T-cell (primary cell): ENCODE measurements around the gene DEAF1. TPM values are rescaled to one million over a fixed set of nuclear protein-coding genes. Genes with fewer than 3 reads are reported as not detected.

Source experiments
- ATAC-seq, 4 experiments: fragments of 200-7000 bp in 3 of 4; fragments of 150-1000 bp in 1 of 4; cut with Tn5 transposase; replicated peaks in 1 of 4; 1 replicate in 3 of 4; 2 replicates in 1 of 4; pipeline ENCODE4 v1.10.0; 2021; ENCODE audit warnings: moderate library complexity in 3 of 4, mild to moderate bottlenecking in 2 of 4, moderate number of reproducible peaks in 1 of 4
- CTCF ChIA-PET, 2 donors: fragments of 300-600 bp; sonication (Branson Sonifier 250); formaldehyde crosslinking; loops; one replicate each; lab custom pipeline; 2022; ENCODE audit warnings: antibody characterized with exemption in 2 of 2; lab: Charles Lee
- POLR2A ChIA-PET, 2 donors: fragments of 300-600 bp; sonication (Branson Sonifier 250); formaldehyde crosslinking; loops; one replicate each; lab custom pipeline; 2022; ENCODE audit warnings: antibody characterized with exemption in 2 of 2; lab: Charles Lee
- DNase-seq, 35 experiments: peaks; one replicate each; pipeline versions ENCODE4 v3.0.0 to v3.0.0-alpha.2; 2013 to 2023
- H3K27ac ChIP-seq: one replicate; pipeline ENCODE4 v1.5.1; 2013; ENCODE audit warnings: low read length
- H3K27me3 ChIP-seq, 2 experiments: replicated peaks in 1 of 2; 1 replicate in 1 of 2; 2 replicates in 1 of 2; pipeline versions ENCODE4 v1.6.1 to v1.7.0; 2013; ENCODE audit warnings: low read length in 1 of 2, mixed read lengths in 1 of 2; ENCODE audit not compliant: control insufficient read depth in 2 of 2, insufficient read depth in 2 of 2; ENCODE audit errors: extremely low read depth in 1 of 2
- H3K36me3 ChIP-seq, 2 donors: 1 replicate in 1 of 2; 2 replicates in 1 of 2; pipeline versions ENCODE4 v1.6.1 to v1.7.0; 2013; ENCODE audit warnings: low read length in 1 of 2; ENCODE audit not compliant: control insufficient read depth in 2 of 2, insufficient read depth in 1 of 2; ENCODE audit errors: extremely low read depth in 1 of 2
- H3K4me1 ChIP-seq, 2 experiments: 1 replicate in 1 of 2; 2 replicates in 1 of 2; pipeline versions ENCODE4 v1.6.1 to v1.7.0; 2013; ENCODE audit warnings: low read length in 2 of 2, mixed read lengths in 1 of 2; ENCODE audit not compliant: insufficient read depth in 2 of 2, control insufficient read depth in 1 of 2; ENCODE audit errors: extremely low read depth in 1 of 2
- H3K4me3 ChIP-seq, 2 donors: 1 replicate in 1 of 2; 2 replicates in 1 of 2; pipeline versions ENCODE4 v1.5.1 to v1.7.0; 2013; ENCODE audit warnings: mild to moderate bottlenecking in 2 of 2, low read length in 1 of 2, moderate library complexity in 1 of 2; ENCODE audit not compliant: control insufficient read depth in 1 of 2; ENCODE audit errors: extremely low read depth in 1 of 2
- H3K9me3 ChIP-seq: 2 replicates; pipeline ENCODE4 v1.7.0; 2013
- H3K27ac Mint-ChIP-seq, 2 donors: one replicate each; pipeline ENCODE4 v1.8.0; 2020 to 2021; ENCODE audit warnings: mild to moderate bottlenecking in 2 of 2, mixed read lengths in 2 of 2
- H3K27me3 Mint-ChIP-seq, 2 donors: one replicate each; pipeline ENCODE4 v1.8.0; 2021 to 2022; ENCODE audit warnings: mixed read lengths in 2 of 2
- H3K36me3 Mint-ChIP-seq: one replicate; pipeline ENCODE4 v1.8.0; 2021; ENCODE audit warnings: mixed read lengths
- H3K4me1 Mint-ChIP-seq, 3 donors: one replicate each; pipeline ENCODE4 v1.8.0; 2020 to 2022; ENCODE audit warnings: mixed read lengths in 3 of 3, mild to moderate bottlenecking in 1 of 3
- H3K4me3 Mint-ChIP-seq, 3 donors: one replicate each; pipeline ENCODE4 v1.8.0; 2020 to 2022; ENCODE audit warnings: mild to moderate bottlenecking in 3 of 3, mixed read lengths in 3 of 3, moderate library complexity in 3 of 3
- H3K9me3 Mint-ChIP-seq, 3 donors: one replicate each; pipeline ENCODE4 v1.8.0; 2020 to 2022; ENCODE audit warnings: mixed read lengths in 3 of 3
- WGBS: methylation state at CpG from one replicate; pipeline ENCODE4 v1.1.5; 2013; ENCODE audit warnings: missing lambda C conversion rate; ENCODE audit not compliant: insufficient coverage; 5-methylcytosine and 5-hydroxymethylcytosine counted together
- total RNA-seq, 35 experiments: library from RNA in 6 of 35; stranded (reverse) in 6 of 35; fragments of 120-200 nt in 1 of 35; gene quantifications; one replicate each; pipeline versions ENCODE4 v1.2.1 to v1.2.4 and lab custom pipeline; 2013 to 2026

Gene DEAF1
- total RNA-seq, 5 donors from 2014 or later (not counting 1 experiment from before 2014, with no cell fraction given), result 55.8 to 121 (median 57.3) TPM

- Histone ChIP-seq H3K27ac (no peak overlapping the region), H3K36me3 (peaks cover 16 to 41% of the 10 kb centered on the region in 2 donors), H3K9me3 (no peaks in the 10 kb centered on the region), H3K27me3 (no peaks in the 10 kb centered on the region), H3K4me3 (no peak overlapping the region), H3K4me1 (no peaks in the 10 kb centered on the region)
- H3K36me3 Mint-ChIP-seq, result peaks cover 41% of the 10 kb centered on the region
- no peaks in the 10 kb centered on the region for H3K27me3 Mint-ChIP-seq
- H3K27ac Mint-ChIP-seq, result peak overlapping the region in 1 of 2 donors; percentile 39
- peak in 1 of 4 experiments; percentile 37 for ATAC-seq
- ChIA-PET CTCF (interaction anchor here (0.5 to 0.7 kb wide), 2 partner anchors 16 to 77 kb away, joined by 3 to 4 read pairs; no protein-coding TSS in a partner anchor), POLR2A (interaction anchor here in 1 of 2 donors (0.7 kb wide), 1 partner anchor 10 kb away, joined by 3 read pairs; no protein-coding TSS in a partner anchor)
- H3K9me3 Mint-ChIP-seq, result no peaks in the 10 kb centered on the region
- no peak overlapping the region for H3K4me3 Mint-ChIP-seq
- peak in 1 of 35 experiments; percentile 18 for DNase-seq
- H3K4me1 Mint-ChIP-seq, result no peaks in the 10 kb centered on the region
- WGBS, result 81% methylated on average over 8 of the region's 13 CpGs
Observed at GRCh38 chr11:680970-681369, 14.1 kb downstream of the DEAF1 start.

GRCh38 chr11:680476-680875, 14.5 kb downstream of the DEAF1 start:
- no peaks in the 10 kb centered on the region for H3K27me3 Mint-ChIP-seq
- ATAC-seq (peak in 1 of 4 experiments; percentile 15), DNase-seq (no peak)
- Histone ChIP-seq H3K27ac (no peak overlapping the region), H3K27me3 (no peaks in the 10 kb centered on the region), H3K4me1 (no peaks in the 10 kb centered on the region), H3K4me3 (no peak overlapping the region), H3K36me3 (peaks cover 17 to 39% of the 10 kb centered on the region in 2 donors), H3K9me3 (no peaks in the 10 kb centered on the region)
- H3K9me3 Mint-ChIP-seq, result no peaks in the 10 kb centered on the region
- POLR2A ChIA-PET, result interaction anchor here in 1 of 2 donors (0.6 kb wide), 1 partner anchor 9 kb away, joined by 12 read pairs; no protein-coding TSS in a partner anchor
- peak overlapping the region in 1 of 2 donors; percentile 39 for H3K27ac Mint-ChIP-seq
- CTCF ChIA-PET, result interaction anchor here in 1 of 2 donors (0.5 kb wide), 1 partner anchor 78 kb away, joined by 4 read pairs; no protein-coding TSS in a partner anchor
- 97% methylated on average over 19 of the region's 19 CpGs for WGBS
- peaks cover 41% of the 10 kb centered on the region for H3K36me3 Mint-ChIP-seq
- H3K4me1 Mint-ChIP-seq, result no peaks in the 10 kb centered on the region
- H3K4me3 Mint-ChIP-seq, result no peak overlapping the region

DNA sequence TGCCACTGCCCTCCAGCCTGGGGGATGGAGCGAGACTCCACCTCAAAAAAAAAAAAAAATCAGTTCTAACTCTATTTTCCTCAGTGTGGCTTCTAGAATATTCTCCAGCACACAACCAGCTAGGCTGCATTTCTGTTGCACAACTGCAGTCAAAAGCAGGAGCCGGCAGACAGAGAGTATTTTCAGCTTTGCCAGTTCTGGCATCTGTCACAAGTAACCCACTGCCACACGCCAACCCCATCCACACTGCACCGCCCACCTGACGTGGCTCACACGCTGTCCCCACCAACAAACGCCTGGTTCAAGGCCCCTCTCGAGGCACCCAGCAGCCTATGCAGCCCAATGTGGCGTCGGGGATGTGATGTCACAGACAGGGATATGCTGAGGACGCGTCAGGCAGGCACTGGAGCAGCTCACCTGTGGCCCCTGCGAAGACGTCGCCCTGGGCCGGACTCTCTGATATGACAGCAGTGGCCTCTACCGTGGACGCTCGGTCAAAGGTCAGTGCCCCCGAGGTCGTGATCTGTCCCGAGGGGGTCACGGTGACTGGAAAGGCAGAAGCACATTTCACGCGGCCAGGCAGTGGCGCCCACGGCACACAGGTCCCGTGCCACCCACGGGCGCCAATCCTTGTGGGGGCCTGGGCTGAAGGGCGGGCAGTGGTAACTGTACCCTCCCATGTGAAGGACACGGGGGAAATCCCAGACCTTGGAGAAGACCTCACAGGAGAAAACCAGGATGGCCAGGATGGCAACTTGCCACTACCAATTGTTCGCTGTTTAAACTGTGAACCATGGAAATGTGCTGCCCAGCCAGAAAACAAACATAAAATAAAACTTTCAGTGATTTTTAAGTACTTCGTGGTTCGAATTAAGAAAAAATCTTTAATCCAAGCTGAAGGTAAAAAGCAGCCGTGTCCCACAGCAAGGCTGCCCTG, 15.5 kb downstream of the DEAF1 start:
- DNase-seq (no peak), ATAC-seq (peak in 1 of 4 experiments; percentile 22)
- Histone ChIP-seq H3K4me1 (no peaks in the 10 kb centered on the region), H3K9me3 (no peaks in the 10 kb centered on the region), H3K36me3 (peaks cover 20 to 40% of the 10 kb centered on the region in 2 donors), H3K27me3 (no peaks in the 10 kb centered on the region), H3K27ac (no peak overlapping the region), H3K4me3 (no peak overlapping the region)
- no peak overlapping the region for H3K27ac Mint-ChIP-seq
- no peaks in the 10 kb centered on the region for H3K27me3 Mint-ChIP-seq
- H3K9me3 Mint-ChIP-seq, result no peaks in the 10 kb centered on the region
- H3K4me3 Mint-ChIP-seq, result no peak overlapping the region
- ChIA-PET POLR2A (interaction anchor here in 1 of 2 donors (0.6 kb wide), 1 partner anchor 8 kb away, joined by 12 read pairs; no protein-coding TSS in a partner anchor), CTCF (no interaction called here)
- no peaks in the 10 kb centered on the region for H3K4me1 Mint-ChIP-seq
- 95% methylated on average over 35 of the region's 36 CpGs for WGBS
- peaks cover 38% of the 10 kb centered on the region for H3K36me3 Mint-ChIP-seq

- no peak overlapping the region for H3K4me3 ChIP-seq
- no peak overlapping the region for H3K27ac ChIP-seq
- Mint-ChIP-seq H3K4me3 (no peak overlapping the region), H3K9me3 (no peaks in the 10 kb centered on the region), H3K36me3 (peaks cover 37% of the 10 kb centered on the region), H3K27me3 (no peaks in the 10 kb centered on the region), H3K4me1 (no peaks in the 10 kb centered on the region), H3K27ac (no peak overlapping the region)
- H3K9me3 ChIP-seq, result no peaks in the 10 kb centered on the region
- DNase-seq (no peak), ATAC-seq (no peak)
- 96% methylated on average over 3 of the region's 3 CpGs for WGBS
- no peaks in the 10 kb centered on the region for H3K4me1 ChIP-seq
- ChIA-PET POLR2A (no interaction called here), CTCF (no interaction called here)
- peaks cover 27 to 42% of the 10 kb centered on the region in 2 donors for H3K36me3 ChIP-seq
- no peaks in the 10 kb centered on the region for H3K27me3 ChIP-seq
Observed at GRCh38 chr11:678297-678696, 16.7 kb downstream of the DEAF1 start.

DNA sequence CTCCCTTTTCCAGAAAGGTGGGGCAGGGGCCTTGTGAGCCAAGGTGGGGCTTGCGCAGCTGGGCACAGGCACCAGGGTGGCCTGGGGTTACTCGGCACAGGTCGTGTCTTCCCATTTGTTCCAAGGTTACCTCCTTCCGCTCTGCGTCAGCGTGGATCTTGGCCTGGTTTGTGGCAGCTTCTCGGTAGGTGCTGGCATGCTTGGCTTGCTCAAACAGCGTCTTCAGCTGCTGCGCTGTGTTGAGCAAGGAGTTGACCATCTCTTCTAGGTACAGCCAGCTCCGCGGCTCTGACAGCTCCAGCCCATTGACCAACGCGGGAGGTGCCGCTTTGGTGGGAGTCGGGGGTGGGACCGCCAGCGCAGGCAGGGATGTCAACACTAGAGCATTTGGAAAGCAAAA, 20.6 kb downstream of the DEAF1 start:
- 95% methylated on average over 17 of the region's 17 CpGs for WGBS
- no peaks in the 10 kb centered on the region for H3K27me3 Mint-ChIP-seq
- H3K4me3 Mint-ChIP-seq, result no peak overlapping the region
- no peak for ATAC-seq
- Histone ChIP-seq H3K4me3 (no peak overlapping the region), H3K27me3 (no peaks in the 10 kb centered on the region), H3K36me3 (peaks cover 22 to 35% of the 10 kb centered on the region in 2 donors), H3K4me1 (no peaks in the 10 kb centered on the region), H3K9me3 (no peaks in the 10 kb centered on the region), H3K27ac (no peak overlapping the region)
- peaks cover 24% of the 10 kb centered on the region for H3K36me3 Mint-ChIP-seq
- POLR2A ChIA-PET, result no interaction called here
- no peak for DNase-seq
- H3K9me3 Mint-ChIP-seq, result no peaks in the 10 kb centered on the region
- H3K27ac Mint-ChIP-seq, result no peak overlapping the region
- H3K4me1 Mint-ChIP-seq, result no peaks in the 10 kb centered on the region
- CTCF ChIA-PET, result no interaction called here

- Histone ChIP-seq H3K9me3 (no peaks in the 10 kb centered on the region), H3K27me3 (no peaks in the 10 kb centered on the region), H3K4me1 (no peaks in the 10 kb centered on the region), H3K4me3 (no peak overlapping the region), H3K27ac (no peak overlapping the region), H3K36me3 (peaks cover 24 to 32% of the 10 kb centered on the region in 2 donors)
- WGBS, result no CpG with 5 or more reads among the region's 8 CpGs
- Mint-ChIP-seq H3K9me3 (no peaks in the 10 kb centered on the region), H3K27me3 (no peaks in the 10 kb centered on the region), H3K4me1 (no peaks in the 10 kb centered on the region), H3K27ac (no peak overlapping the region), H3K4me3 (no peak overlapping the region), H3K36me3 (peaks cover 24% of the 10 kb centered on the region)
- ChIA-PET CTCF (no interaction called here), POLR2A (interaction anchor here in 1 of 2 donors (0.5 kb wide), 1 partner anchor 175 kb away, joined by 3 read pairs; no protein-coding TSS in a partner anchor)
- ATAC-seq, result no peak
- no peak for DNase-seq
Observed at GRCh38 chr11:673866-674265, 21.2 kb downstream of the DEAF1 start.
